Stimulated activated CD4-positive, alpha-beta T cell treated with anti-CD3 and anti-CD28 coated beads, Interleukin-1b, Interleukin-23, amount 100 ng/mL, for 24 hours (primary cell): ENCODE measurements around the gene SPEG.

Source experiments
- DNase-seq, 4 experiments: peaks; one replicate each; pipeline ENCODE4 v3.0.0-alpha.2; 2020; ENCODE audit warnings: low read depth in 4 of 4, low spot score in 1 of 4

SPEG gene

DNA sequence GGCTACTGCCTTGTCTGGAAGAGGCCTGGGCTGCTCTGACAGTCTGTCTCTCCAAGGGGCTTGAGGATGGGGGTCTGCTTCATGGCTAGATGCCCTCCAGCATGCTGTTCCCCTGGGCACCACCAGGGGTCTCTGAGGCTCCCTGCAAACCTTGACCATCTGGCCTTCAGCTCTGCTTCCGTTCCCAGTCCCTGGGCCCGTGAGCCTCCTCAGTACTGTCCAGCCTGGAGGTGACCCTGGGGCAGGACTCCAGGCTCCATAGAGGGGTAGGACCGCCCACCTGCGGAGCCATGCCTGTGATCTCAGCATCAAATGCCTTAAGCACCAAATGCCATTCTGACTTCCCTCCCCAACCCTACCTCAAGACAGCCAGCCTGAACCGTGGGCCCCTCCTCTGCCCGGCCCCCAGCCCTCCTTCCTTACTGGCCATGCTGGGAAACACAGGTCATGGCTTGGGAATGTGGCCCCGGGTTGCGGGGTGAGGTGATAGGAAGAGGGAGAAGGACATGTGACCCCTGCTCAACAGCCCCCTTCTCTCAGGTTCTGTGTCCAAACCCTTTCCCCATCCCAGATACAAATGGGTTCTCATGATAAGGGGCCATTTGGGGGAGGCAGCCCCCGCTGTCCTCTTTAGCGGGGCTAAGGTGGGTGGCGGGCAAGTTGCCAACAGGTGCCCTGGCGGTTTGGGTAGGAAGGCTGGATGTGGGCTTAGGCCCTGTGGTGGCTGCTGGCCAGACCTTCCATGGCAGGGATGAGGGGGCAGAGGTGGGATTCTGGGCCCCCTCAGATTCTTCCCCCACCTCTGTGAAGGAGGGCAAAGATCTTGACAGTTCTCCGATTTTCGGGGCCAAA lies 25.0 kb downstream of the SPEG start:
- DNase-seq = peak in 1 of 4 experiments; percentile 11

DNA sequence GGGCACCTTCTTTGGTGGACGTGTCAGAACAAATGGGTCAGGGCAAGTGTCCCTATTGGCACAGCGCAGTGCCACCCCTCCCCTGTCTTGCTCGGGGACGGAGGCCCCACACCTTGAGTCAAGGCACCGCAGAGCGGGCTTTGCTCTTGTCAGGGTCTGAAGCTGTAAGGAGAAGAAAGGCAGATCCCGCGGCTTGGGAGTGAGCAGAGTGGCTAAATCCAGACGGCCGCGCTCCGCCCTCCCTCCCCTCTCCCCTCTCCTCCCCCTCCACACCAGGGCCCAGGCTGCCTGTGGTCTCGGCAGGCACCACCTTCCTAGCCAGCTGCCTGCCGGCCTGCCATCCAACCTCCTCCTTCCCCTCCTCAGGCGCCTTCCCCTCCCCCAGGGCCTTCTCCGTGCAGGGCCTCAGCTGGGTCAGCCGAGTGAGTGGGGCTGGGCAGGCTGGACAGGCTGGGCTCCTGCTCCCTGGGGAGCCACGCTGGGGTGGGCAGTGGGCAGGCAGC lies 25.8 kb downstream of the SPEG start:
- DNase-seq = no peak

DNA sequence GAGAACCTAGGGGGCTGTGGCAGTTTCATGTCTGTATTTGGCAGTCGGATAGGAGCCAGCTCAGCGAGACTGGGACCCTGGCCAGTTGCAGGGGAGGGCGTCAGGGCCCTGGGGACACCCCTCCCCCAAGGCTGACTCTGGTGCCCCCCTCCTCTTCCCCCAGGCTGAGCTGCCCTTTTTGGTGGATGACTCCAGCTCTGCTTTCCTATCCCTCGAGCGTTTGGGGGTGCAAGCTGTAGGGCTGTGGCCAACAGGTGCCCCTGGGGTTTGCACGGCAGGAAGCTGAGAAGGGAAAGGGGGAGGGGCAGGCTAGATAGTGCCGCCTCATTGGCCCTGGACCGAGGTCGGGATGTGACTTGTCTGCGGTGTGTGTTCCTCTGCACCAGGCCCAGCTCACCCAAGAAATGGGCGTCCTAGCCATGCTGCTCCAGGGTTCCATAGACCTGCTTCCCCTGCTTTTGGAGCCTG lies 26.4 kb downstream of the SPEG start:
- DNase-seq = no peak

DNA sequence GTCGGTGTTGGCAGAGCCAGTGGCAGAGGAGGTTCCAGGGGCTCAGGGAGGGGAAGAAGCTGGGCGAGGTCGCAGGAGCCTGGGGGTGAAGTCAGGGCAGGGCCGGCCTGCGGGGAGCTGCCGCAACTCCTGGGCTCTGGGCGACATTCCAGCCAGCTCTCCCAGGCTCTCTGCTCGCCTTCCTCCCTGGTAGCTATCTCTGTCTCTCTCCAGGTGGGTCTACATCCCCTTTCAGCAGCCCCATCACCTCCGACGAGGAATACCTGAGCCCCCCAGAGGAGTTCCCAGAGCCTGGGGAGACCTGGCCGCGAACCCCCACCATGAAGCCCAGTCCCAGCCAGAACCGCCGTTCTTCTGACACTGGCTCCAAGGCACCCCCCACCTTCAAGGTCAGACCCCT lies 27.0 kb downstream of the SPEG start:
- no peak for DNase-seq

DNA sequence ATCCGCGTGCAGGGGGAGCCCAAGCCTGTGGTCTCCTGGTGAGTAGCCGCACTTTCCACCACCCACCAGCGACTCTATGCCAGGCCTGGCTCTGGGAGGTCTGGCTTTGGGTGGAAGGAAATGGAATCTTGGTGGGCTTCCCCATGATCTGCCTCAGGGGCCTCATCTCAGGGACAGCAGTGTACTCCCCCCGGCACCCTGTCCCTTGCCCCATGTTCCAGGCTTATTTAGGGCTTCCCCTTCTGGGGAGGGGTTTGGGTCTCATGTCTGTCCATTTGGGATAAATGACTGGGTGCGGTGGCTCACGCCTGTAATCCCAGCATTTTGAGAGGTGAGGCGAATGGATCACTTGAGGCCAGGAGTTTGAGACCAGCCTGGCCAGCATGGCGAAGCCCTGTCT lies 27.7 kb downstream of the SPEG start:
- no peak for DNase-seq

DNA sequence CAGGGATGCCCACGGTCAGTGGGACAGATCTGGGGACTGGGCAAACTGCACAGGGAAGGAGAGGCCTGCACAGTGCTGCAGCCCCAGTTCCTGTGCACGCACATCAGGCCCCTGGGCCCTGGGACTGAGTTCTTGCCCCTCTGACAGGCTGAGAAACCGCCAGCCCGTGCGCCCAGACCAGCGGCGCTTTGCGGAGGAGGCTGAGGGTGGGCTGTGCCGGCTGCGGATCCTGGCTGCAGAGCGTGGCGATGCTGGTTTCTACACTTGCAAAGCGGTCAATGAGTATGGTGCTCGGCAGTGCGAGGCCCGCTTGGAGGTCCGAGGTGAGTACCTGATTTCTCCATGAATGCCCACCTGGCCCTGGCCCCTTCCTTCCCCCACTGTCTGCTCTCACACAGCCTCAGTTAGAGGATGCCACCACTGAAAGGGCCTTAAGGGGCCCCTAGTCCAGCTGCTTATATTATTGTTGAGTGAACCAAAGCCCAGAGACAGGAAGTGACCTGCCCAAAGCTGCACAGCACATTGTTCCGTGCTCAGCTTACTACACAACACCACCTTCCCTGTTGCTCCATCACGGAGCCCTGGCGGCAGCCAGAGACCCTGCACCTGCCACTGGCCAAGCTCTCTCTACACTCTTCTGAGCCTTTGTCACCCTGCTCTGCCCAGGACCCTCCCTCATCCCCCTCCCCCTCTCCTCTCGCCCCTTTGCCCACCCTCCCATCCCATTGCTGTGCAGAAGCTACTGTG lies 29.8 kb downstream of the SPEG start:
- DNase-seq = no peak

DNA sequence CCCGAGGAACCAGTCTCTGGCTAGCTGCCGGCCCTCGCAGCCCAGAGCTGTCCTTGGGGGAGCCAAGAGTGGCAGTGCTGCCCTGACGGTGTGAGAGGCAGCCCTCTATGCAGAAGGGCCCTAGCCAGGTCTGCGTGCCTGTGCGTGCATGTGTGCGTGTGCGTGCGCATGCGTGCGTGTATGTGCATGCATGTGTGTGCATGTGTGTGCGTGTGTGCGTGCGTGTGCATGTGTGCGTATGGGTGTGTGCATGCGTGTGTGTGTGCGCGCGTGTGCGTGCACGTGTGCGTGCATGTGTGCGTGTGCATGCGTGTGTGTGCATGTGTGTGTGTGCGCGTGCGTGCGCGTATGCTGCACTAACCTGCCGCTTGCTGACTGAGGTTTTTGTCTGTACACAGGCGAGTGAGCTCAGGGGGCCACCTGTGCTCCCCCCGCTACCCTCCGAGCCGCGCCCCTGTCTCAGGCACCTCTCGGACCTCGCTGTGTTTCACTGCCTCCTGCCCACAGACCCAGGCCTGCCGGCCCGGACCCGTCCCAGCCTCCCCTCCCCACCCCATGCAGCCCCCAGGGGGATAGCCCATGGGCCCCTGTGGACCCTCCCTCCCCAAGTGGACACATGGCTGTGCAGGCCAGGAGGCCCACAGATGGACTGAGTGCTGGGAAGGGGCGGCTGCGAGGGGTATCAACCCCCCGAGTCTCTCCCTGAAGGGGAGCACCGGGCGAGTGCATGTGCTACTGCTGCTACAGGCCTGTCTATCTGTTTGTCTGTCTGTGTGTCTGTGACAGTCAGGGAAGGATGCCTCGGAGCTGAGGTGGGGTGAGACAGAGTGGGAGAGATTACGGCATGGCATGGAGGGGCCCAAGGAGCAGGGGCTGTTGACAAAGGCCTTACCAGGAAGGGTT lies 31.3 kb downstream of the SPEG start:
- no peak for DNase-seq

DNA sequence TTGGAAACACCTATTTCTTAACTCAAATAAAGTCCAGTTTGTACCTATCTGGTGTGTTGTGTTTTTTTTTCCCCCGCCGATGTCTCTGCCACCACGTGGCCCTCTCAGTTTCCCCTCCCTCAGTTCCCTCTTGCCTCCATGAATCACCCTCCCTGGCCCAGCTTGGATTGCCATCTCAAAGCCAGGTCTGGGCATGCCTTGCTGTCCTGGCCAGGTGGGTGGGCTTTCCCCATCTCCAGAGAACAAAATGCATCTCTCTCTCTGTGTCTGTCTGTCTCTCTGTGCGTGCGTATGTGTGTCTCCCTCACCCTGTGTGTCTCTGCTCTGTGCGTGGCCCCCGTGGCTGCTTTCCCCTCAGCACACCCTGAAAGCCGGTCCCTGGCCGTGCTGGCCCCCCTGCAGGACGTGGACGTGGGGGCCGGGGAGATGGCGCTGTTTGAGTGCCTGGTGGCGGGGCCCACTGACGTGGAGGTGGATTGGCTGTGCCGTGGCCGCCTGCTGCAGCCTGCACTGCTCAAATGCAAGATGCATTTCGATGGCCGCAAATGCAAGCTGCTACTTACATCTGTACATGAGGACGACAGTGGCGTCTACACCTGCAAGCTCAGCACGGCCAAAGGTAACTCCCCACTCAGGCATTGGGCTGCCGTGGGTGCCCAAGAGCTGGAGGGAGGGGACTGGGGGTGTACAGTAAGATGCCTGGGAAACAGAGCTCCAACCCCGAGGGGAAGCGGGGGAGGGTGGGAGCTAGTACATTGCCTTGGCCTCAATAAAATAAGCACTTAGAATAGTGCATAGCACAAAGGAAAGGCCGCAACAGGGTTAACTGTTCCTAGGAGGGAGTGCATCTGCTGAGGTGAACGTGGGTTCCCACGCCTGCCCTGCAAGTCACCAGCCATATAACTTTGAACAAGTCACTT lies 32.4 kb downstream of the SPEG start:
- DNase-seq = no peak

DNA sequence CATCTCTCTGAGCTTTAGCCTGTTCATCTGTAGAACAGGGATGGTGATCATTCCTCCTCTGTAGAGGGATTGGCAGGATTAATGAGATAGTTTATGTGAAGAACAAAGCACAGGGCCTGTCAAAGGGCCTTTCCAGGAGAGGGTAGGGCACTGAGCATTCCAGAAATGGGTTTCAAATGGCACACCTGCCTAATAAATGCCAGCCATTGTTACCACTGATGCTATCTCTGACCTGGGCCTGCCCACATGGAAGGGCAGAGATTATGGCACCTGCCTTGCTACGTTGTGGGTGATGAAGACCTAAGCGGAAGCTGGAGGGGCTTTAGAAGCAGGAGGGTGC lies 33.1 kb downstream of the SPEG start:
- no peak for DNase-seq

DNA sequence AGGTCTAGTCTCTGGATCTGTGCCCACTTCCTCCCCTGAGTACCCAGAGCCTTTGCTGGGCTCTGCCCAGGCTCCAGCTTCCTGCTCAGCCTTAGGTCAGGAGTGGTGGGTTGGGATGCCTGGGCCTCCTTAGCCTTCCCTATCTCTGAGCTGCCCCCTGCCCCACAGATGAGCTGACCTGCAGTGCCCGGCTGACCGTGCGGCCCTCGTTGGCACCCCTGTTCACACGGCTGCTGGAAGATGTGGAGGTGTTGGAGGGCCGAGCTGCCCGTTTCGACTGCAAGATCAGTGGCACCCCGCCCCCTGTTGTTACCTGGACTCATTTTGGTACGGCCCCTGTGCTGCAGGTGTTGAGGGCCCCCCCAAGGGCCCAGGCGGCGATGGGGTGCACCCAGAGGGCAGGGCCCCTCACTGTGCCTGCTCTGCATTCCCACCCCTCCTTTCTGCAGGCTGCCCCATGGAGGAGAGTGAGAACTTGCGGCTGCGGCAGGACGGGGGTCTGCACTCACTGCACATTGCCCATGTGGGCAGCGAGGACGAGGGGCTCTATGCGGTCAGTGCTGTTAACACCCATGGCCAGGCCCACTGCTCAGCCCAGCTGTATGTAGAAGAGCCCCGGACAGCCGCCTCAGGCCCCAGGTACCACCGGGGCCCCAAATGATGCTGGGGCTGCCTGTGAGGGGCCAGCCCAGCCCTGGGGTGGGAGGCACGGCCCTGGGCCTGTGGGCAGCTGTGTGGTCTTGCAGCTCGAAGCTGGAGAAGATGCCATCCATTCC lies 34.0 kb downstream of the SPEG start:
- DNase-seq = no peak

DNA sequence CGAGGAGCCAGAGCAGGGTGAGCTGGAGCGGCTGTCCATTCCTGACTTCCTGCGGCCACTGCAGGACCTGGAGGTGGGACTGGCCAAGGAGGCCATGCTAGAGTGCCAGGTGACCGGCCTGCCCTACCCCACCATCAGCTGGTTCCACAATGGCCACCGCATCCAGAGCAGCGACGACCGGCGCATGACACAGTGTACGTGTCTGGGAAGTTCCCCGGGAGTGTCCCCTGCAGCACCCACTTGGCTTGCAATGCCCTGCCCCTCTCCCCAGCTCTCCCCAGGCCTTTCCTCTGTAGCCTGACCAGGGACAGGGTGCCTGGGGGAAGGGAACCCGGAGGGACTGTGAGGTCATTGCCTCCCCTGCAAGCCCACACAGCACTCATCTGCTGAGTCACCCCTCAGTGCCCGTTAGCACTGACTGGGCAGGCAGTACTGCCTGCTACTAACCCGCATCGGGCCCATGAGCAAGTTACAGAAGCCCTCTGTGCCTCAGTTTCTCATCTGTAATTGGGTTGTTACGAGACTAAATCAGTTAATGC lies 34.6 kb downstream of the SPEG start:
- DNase-seq = no peak

DNA sequence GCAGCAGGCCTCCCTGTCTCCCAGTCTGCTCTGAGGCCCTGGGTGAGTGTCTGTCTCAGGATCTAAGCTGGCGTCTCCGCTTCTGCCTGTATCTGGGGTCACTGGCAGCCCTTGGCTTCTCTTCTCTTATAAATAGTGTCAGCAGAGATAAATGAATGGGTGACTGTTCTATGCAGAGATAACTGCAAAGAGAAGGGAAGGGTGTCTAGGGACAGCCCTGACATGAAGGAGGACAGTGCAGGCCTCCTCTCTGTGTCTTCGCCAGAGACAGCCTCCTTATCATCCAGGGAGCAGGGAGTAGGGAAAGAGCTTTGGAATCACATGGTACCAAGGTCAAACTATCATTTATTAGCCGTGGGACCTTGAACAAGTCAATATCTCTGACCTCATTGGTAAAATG lies 35.8 kb downstream of the SPEG start:
- no peak for DNase-seq

DNA sequence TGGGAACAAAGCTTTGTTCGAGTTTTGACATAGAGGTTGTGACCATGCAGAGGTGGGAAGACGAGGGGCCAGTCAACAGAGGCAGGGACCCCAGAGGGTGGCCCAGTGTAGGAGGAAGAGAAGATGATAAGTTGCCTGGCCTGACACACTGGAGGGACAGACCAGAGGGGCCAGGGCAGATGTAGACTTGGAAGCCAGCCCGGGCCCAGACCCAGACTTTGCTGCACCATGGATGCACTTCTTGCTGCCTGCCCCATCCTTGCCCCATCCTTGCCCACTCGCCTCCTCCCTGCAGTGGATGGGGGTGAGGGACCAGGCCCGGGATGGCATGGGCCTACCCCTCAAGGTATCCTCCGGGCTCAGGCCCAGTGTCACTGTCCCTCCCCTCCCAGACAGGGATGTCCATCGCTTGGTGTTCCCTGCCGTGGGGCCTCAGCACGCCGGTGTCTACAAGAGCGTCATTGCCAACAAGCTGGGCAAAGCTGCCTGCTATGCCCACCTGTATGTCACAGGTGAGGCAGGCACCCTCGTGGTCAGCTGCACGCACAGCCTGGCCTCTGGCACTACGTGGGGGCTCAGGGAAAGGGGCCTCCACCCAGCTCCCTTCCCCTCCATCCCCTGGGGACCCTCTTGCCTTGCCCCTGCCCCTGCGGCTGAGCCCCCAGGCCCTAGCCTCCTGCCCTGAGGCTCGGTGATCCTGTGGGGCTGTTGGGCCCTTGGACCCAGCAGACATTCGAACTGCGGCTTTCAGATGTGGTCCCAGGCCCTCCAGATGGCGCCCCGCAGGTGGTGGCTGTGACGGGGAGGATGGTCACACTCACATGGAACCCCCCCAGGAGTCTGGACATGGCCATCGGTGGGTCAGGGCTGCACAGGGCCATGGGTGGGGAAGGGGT lies 37.1 kb downstream of the SPEG start:
- no peak for DNase-seq

DNA sequence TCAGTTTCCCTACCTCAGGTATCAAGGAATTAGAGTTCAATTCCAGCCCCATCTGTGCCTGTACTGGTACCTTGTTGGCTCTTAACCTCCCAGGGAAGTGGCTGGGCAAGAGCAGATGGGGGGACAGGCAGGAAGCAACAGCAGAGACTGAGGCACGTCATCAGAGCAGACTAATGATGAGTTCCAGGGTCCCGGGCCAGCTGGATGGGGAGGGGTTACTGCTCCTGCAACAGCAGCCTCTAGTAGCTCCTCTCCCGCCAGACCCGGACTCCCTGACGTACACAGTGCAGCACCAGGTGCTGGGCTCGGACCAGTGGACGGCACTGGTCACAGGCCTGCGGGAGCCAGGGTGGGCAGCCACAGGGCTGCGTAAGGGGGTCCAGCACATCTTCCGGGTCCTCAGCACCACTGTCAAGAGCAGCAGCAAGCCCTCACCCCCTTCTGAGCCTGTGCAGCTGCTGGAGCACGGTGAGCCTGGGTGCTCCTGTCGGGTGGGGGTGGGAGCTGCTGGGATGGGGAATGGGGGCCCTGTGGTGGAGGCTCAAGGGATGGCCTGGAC lies 38.1 kb downstream of the SPEG start:
- DNase-seq = no peak

DNA sequence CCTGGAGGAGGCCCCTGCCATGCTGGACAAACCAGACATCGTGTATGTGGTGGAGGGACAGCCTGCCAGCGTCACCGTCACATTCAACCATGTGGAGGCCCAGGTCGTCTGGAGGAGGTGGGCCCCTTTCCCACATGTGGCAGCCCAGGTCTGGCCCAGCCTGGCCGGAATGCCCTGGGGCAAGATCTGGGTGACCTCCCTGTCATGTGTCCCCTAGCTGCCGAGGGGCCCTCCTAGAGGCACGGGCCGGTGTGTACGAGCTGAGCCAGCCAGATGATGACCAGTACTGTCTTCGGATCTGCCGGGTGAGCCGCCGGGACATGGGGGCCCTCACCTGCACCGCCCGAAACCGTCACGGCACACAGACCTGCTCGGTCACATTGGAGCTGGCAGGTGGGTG lies 38.9 kb downstream of the SPEG start:
- no peak for DNase-seq

DNA sequence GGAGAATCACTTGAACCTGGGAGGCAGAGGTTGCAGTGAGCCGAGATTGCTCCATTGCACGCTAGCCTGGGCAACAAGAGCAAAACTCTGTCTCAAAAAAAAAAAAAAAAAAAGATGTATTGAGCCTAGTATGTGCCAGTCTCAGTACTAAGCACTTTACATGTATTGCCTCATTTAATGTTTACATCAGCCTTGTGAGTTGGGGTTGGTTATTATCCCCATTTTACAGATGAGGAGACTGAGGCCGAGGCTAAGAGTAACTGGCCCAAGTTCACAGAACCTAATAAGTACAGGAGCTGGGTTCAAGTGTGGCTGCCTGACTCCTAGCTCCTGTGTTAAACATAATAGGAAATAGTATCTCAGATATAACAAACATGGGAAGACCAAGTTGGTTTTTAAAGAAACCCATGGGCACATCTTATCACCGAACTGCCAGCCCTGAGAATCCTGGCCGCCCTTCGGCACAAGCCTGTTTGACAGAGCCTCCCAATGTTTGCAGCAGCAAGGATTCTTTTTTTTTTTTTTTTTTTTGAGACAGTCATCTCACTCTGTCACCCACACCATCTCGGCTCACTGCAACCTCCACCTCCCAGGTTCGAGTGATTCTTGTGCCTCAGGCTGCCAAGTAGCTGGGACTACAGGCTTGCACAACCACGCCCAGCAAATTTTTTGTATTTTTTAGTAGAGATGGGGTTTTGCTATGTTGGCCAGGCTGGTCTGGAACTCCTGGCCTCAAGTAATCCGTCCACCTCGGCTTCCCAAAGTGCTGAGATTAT lies 39.8 kb downstream of the SPEG start:
- no peak for DNase-seq

DNA sequence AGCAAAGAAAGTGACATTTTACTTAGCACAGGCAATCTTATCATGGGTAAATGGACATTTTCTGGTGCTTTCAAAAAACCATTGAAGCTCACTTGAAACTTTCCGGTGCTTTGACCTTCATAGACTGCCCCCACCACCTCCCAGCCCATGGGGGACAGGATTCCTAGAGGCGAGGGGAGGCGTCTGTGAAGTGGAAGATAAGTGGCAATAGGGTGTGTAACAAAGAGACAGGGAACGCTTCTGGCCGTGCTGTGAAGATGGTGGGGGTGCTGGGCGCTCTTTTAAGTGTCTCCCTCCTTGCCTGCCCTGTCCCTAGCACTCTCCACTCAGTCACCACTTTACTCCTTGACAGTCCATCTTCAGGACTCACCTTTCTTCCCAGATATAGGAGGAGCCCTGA lies 40.6 kb downstream of the SPEG start:
- DNase-seq = no peak
